Activated CD4-positive, alpha-beta T cell treated with anti-CD3 and anti-CD28 coated beads, Interleukin-2, amount 50 U/mL, for 4 hours (primary cell): Measurements from ENCODE around the gene DTX1.

Source experiments
- DNase-seq, 2 experiments: peaks; one replicate each; pipeline ENCODE4 v3.0.0-alpha.2; 2020

Gene DTX1

GRCh38 chr12:113056631-113057488 is at the start of gene DTX1:
TSS of gene DTX1 (plus strand) at chr12:113056730. CDS start at chr12:113058193, 1,463 bp downstream.
- peak; percentile 36 to 47 for DNase-seq

GRCh38 chr12:113007166-113007565 is 49.4 kb upstream of the DTX1 start:
- DNase-seq, result no peak

- no peak for DNase-seq
These were observed 45.8 kb upstream of the DTX1 start for GRCh38 chr12:113010701-113011100.

DNA sequence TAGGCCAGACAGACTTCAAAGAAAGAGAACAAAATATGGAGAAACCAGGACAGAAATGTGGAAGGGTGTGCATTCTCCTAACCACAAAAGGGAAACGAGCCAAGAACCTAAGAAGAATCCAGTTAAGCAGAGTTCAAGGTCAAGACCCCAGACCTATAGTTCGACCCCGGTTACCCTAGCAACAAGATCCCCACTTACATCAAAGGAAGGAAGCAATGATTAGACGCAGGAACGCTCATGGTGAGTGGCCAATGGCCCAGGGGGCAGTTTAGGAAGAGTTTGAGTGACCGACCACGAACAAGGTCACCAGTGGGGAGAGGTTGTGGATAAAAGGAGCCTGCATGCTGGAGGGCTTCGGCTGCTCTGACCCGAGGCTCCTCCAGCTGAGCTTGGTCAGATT is 42.0 kb upstream of the DTX1 start:
- no peak for DNase-seq

DNA sequence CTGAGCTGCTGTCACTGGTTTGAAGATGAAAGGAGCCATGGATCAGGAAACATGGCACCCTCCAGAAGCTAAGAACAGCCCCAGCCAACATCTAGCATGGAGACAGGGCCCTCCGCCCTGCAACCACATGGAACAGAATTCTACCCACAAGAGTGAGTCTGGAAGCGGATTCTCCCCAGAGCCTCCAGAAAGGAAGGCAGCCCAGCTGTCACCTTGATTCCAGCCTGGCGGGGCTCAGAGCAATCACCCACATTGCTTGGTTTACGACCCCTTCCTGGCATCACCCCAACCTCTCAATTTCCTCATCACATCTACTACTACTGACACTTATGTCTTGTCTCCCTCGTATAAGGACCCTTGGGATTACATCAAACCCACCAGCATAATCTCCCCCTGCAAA is 39.7 kb upstream of the DTX1 start:
- no peak for DNase-seq

DNA sequence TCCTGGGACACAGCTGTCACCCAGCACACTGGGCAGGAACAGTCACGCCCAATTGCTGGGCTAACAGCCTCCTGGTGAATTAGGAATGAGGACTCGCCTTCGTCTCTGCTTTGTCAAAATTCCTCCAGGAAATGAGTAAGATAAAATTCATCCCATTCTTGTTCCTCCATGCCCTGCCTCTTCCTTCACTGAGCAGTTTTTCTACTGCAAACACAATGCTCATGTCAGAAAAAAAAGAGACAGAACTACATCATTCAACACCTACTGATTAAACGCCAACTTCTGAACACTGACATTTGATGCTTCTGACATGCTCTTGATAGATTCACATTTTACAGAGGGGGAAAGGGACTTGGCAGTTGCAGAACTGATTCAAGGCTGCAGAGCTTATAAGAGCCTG is 37.5 kb upstream of the DTX1 start:
- no peak for DNase-seq

GRCh38 chr12:113021500-113021899 is 35.0 kb upstream of the DTX1 start:
- no peak for DNase-seq

DNA sequence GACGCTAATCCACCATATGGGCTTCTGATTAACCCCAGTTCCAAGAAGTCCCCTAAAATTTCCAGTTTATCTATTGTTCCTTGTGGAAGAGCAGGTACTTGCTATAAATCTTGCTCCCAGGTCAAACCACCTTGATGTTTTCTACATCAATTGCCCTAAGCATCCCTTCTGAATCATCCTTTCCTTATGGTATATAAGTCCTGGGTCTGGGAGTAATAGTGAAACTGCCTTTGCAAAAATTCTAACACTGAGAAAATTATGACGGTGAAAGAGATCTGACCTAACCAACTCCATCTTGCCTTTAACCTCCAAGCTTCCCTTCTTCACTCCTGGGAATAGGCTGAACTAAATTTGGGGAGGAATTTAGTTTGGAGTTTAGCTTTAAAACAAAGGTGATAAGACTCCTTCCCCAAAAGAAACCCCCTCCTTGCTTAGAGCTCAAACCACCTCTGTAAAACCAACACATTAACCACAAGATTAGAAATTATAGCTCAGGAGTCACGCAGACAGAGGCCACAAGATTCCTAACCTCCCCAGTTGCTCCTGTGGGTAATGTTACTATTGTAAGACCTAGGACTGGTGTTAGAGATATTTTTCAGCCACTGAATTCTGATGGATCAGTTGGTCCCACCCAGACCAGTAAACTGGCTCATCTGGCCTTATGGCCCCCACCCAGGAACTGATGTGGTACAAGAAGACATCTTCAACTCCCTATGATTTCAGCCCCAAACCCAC is 33.8 kb upstream of the DTX1 start:
- DNase-seq, result no peak

- DNase-seq, result no peak
These were observed 28.8 kb upstream of the DTX1 start for GRCh38 chr12:113027726-113028125.

DNA sequence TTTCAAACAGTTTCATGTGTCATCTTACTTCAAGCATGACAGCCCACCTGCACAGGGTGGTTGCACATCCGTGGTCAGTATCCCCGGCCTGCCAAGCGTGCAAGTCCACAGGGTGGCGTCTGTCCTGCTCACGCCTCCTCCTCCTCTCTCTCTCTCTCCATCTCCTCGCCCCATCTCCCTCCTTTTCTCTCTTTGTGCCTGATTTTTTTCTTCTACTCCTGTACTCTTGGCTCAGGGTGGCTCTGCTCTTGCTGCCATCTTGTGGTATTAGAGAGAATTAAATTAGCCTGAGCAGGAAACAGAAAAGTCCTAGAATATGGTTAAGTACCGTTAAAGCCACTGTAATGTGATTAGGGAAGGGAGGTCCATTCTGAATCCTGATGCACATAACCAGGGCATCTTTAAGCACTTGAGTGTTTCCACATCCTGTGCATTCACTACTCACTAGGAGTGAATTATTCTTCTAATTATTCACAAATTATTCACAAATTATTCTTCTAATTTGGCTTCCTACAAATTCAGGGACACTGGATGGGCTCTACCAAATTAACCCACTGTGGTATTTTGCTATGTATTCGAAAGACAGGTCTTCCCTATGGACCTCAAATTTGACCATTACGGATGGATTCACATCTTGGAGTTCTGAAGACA is 25.5 kb upstream of the DTX1 start:
- no peak for DNase-seq

DNA sequence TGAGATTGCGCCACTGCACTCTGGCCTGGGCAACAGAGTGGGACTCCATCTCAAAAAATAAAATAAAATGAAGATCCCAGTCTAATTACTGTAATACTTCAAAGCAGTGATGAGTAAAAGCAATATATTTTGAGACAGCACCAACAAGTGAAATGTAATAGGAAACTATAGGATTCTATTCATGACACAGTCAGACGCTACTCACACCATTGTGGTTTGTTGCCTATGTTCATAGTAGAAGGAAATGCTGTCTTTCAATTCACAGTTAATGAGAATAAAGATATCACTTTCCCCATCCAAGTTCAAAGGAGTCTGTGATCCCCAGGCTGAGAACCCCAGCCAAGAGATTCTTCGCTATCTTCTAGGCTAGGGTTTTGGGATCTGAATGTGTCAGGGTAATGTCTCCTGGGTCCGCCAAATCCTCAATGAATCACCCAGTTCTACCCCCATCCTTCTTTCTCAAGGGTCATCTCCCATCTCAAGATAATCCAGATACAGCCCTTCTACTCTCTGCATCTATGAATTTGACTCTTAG is 16.6 kb upstream of the DTX1 start:
- DNase-seq, result no peak

DNA sequence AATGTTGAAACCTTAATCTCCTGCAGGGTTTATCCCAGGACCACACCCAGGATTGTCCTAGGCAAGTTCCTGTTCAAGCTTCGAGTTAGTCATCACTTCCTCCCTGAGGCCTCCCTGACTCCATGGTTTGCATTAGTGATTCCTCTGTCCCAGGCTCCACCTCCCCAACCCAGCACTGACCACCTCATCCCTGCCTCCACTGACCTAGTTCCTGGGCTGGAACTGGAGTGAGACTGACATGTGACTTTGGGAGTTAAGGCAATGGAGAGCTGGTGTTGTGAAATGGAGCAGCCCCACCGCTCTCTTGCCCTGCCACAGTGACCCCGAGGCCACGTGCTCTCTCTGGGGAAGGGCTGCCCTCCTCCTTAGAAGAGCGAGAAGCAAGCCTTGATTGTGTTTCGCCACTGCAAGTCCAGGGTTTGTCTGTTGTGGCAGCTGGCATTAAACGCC is 15.8 kb upstream of the DTX1 start:
- no peak for DNase-seq

- DNase-seq, result no peak
These were observed 15.0 kb upstream of the DTX1 start for GRCh38 chr12:113041560-113041959.

DNA sequence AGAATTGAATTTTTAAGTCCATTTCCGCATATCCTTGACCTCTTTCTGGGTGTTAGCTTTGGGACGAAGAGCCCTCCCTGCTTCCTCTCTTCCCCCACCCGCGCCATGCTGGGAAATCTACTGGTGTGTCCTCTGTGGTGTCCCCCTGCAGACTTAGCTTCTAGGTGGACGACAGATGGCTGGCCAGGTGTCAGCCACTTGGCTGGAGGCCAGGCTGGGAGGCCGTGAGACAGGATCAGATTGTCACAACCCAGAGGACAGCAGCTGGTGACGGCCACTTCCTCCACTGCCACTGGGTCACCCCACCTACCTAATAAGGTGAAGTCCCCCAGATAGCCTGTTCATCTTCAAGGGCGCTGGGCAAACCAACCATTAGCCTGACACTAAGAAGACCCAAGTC is 13.3 kb upstream of the DTX1 start:
- no peak for DNase-seq

DNA sequence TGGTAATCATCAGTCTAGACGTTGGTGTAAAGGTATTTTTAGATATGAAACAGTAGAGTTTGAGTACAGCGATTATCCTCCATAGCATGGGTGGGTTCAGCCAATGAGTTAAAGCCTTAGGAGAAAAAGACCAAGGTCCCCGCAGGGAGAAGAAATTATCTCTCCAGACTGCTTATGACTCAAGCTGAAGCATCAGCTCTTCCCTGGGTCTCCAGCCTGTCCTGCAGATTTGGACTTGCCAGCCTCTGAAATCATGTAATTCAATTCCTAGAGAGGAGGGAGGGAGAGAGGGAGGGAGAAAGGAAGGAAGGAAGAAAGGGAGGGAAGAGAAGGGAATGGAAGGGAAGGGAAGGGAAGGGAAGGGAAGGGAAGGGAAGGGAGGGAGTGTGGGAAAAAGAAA is 12.0 kb upstream of the DTX1 start:
- no peak for DNase-seq

DNA sequence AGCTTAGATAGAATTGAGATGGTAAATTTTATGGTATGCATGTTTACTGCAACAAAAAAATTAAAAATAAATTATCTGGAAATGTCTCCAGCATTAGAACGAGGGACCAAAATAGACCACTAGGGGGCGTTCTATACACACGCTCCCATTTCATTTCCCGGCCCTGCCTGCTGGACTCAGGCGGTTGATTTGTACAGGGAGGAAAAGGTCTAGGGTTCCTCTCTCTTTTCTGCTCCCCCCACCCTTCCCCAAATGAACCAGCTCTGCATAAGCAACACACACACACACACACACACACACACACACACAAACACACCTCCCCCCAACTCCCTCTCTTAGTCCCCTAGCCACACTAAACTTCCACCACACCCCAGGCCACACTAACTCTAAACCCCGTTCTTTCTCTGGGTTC is 7.8 kb upstream of the DTX1 start:
- DNase-seq, result peak; percentile 51 to 55

- DNase-seq, result no peak
These were observed 6.4 kb upstream of the DTX1 start for GRCh38 chr12:113049976-113050742.

DNA sequence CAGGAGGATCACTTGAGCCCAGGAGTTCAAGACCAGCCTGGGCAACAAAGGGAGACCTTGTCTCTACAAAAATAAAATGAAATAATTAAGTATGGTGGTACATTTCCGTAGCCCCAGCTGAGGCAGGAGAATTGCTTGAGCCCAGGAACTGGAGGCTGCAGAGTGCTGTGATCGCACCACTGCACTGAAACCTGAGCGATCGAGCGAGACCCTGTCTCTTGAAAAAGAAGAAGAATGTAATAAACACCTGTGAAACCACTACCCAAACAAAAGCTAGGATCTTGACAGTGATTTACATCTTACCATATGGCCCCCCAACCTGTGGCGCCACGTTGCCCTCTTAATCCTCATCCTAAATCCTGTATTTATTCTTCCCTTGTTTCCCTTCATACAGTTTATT is 5.7 kb upstream of the DTX1 start:
- no peak for DNase-seq

DNA sequence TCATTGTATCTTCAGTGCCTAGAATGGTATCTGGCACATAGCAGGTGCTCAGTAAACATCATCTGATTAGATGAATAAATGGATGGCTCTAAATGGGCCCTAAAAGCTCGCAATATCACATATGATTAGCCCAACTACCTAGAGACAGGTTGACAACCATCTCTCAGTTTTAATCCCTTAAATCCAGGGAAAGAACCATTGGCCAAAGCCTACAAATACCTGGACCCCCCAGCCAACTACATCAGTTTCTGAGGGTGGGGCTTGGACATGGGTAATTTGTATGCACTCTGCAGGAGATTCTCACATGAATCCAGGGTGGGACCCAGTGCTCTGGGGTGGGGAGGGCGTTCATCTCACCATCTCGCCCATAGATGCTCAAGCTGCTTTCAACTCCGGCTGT is 4.8 kb upstream of the DTX1 start:
- no peak for DNase-seq

DNA sequence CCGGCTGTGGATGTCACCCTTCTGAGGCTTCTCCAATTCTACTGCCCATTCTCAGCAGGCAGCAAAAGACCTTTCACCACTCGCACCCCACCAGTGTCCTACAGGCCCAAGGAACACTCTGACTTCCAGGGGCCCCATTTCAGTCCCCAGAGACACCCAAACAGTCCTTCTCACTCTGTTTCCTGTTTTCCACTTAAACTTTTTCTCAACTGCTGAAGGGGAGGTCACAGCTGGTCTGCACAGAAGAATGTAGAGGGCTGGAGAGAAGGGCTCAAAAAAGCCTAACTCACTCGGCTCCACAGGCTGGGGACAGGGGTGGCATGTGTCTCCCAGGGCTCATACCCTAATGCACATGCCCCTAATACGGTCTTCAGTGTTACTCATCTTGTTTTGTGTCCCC is 4.2 kb upstream of the DTX1 start:
- DNase-seq, result no peak

- no peak for DNase-seq
These were observed 1.5 kb upstream of the DTX1 start for GRCh38 chr12:113054948-113055486.
